Fibroblast of skin of right biceps (primary cell): ENCODE measurements around the gene TBL1Y.
"Not testable (repeated sequence)": the region's sequence is repeated elsewhere in the genome, so short reads cannot be mapped to it uniquely, and the experiment has no call there.

Experiments used
- DNase-seq: peaks from one replicate; pipeline ENCODE4 v3.0.0-alpha.2; 2013

TBL1Y gene

GRCh38 chrY:6974971-6975370, 64.5 kb downstream of the TBL1Y start:
- no peak for DNase-seq

GRCh38 chrY:6977783-6978182, 67.3 kb downstream of the TBL1Y start:
- no peak for DNase-seq

- DNase-seq, result no peak
Observed at GRCh38 chrY:6983221-6983620, 72.7 kb downstream of the TBL1Y start.

GRCh38 chrY:6987811-6988210, 77.3 kb downstream of the TBL1Y start:
- no peak for DNase-seq

GRCh38 chrY:6989886-6990620, 79.6 kb downstream of the TBL1Y start:
- DNase-seq, result no peak

- no peak for DNase-seq
Observed at GRCh38 chrY:6992041-6992440, 81.5 kb downstream of the TBL1Y start.

- DNase-seq, result no peak
Observed at GRCh38 chrY:6995987-6996386, 85.5 kb downstream of the TBL1Y start.

- no peak for DNase-seq
Observed at GRCh38 chrY:6997503-6998066, 87.1 kb downstream of the TBL1Y start.

DNA sequence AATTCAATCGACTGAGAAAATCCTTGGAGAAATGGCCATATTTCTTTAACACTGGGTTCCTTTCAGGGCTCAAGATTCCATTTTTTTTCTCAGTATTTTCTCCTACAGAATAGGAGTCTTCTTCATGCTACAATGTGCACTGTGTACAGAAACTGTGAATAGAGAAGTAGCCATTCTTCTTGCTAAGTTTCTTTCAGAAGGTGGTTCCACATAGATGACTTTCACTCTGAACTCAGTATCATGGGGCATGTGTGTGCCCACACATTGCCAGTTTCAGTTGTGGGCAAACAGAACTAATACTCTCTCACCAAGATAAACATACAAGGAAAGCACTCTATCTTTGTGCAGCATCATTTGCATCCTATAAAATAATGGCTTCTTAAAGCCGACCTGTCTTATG, 89.4 kb downstream of the TBL1Y start:
- DNase-seq, result no peak

DNA sequence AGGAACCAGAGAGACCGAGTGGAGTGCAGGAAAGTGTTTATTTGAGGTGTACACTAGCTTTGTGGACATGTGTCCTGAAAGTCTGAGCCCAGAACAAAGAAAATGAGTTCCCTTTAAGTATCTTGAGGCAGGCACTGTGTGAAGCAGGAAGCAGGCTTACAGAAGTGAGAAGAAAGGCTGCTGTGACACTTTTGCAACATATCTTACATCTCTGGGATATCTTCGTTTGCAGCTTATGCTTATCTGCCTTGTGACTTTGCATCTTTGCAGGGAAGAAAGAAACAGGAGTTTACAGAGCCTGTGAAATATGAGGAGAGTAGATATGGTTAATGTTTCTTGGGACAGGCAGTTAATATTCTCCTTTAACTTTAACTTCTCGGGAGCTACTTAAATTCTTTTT, 92.1 kb downstream of the TBL1Y start:
- no peak for DNase-seq

DNA sequence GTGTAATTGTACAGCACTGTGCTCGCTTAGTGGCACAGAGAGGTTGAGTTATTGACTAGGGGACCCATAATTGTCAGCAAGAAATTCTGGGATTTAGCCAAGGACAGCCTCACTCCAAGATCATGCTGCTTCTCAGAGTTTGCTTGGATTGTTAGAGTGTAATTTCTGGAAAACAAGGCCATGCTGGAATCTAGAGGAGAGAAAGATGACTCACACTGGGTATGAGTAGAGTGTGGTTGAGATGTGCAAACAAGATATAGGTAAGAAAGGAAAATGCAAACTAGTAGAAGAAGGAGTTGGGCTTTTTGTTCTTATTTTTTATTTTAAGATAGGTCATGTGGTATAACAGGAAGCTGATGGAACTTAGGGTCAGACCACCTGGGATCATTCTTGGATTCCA, 97.4 kb downstream of the TBL1Y start:
- DNase-seq, result no peak

- DNase-seq, result no peak
Observed at GRCh38 chrY:7008578-7009355, 98.3 kb downstream of the TBL1Y start.

DNA sequence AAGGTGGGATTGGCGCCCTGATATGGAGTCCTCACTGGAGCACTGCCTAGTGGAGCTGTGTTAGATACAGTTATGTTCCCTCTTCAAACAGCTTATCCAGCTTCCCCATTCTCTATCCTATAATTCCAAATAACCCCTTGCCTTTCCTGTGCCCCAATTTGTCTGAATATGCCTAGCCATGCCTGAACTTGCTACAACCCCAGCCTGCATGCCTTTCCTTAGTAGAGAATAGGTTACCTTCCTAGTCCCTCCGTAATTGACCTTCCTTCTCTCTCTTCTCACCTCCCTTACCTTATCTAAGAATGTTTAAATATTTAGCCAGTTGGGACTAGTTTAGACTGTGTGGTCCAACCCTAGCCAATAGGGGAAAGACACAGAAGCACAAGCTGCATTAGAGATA, 102.6 kb downstream of the TBL1Y start:
- no peak for DNase-seq

DNA sequence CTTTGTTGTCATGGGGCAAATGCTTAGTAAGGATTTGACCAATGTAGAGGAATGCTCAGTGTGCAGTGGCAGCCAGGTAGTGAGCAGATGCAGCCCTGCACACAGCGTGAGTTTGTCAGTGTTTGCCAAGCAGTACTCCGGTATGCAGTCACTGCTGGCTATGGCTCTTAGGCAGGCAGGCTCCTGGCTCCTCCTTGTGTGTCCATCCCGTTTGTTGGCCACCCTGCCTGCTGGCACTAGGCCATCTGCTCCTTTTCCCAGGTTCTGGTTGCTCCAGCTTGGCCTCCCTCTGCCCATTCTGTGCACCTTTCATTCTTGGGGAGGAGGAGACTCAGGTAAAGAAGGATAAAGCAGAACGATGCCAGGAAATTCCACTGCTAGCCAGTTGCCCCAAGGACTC, 106.0 kb downstream of the TBL1Y start:
- DNase-seq, result no peak

DNA sequence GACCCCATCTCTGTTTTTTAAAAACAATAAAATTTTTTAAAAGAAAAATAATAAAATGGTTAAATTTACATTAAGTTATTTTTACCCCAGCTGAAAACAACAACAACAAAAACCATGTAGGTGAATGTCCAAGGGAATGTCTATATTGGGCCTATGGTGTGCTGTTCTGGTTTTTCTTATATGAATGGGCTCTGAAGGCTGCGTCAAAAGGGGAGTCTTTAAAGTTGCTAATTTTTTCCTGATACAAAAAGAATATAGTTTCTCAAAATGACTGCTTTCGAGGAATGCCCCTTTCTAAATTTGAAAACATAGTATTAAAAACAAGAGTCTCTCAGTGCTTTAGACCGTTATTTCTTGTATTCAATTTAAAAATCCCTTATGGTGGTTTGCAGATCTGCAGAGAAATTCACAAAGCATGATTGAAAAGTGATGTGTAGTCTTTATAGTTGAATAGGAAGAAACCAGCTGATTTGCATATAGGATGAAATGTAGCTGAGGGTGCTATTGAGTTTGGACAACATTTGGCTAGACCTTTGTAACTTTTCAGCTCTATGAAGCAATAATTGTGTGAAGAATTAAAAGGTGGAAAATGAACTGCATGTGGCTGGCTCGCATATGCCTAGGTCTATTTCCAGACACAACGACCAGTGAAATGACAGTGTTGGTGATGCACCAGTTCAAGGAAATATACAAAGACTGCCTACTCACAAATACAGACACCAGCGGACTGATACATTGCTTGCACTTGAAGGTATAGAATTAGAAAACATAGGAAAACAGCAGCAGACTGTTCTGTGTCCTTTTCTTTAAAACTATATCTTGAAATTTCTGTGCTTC, 107.0 kb downstream of the TBL1Y start:
- no peak for DNase-seq

GRCh38 chrY:7039037-7039436, 128.5 kb downstream of the TBL1Y start:
- no peak for DNase-seq

DNA sequence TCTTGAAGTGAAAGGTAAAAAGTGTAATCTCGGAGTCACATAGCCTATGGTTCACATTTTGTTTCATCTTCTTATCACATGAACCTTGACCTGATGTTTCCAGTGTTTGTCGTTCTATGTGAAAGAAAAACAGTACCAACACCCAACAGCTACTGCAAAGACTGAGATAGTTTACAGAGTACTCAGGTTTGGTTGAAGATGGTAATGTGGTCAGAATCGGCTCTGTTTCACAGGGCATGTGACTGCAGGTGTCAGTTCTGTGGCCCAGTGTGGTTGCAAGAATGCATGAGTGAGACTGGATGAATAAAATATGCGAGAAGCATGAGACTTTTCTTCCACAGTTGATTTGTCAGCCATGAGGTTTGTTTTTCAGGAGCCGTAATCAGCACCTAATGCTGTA, 130.2 kb downstream of the TBL1Y start:
- DNase-seq, result no peak

GRCh38 chrY:7041983-7042382, 131.5 kb downstream of the TBL1Y start:
- no peak for DNase-seq

- not testable (repeated sequence) for DNase-seq
Observed at GRCh38 chrY:7052461-7052860, 142.0 kb downstream of the TBL1Y start.

DNA sequence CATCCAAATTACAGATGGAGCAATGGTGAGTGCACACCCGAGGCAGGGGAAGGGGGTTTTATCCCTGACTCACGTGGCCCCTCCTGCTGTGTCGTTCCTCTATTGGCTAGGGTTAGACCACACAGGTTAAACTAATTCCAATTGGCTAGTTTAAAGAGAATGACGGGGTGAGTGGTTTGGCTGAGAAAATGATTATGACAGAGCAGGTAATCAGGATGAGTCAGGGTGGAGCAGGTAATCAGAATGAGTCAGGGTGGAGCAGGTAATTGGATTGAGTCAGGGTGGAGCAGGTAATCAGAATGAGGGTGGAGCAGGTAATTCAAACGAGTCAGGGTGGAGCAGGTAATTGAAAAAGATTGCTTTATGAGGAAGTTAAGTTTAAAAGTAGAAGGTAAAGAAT, 146.4 kb downstream of the TBL1Y start:
- no peak for DNase-seq

DNA sequence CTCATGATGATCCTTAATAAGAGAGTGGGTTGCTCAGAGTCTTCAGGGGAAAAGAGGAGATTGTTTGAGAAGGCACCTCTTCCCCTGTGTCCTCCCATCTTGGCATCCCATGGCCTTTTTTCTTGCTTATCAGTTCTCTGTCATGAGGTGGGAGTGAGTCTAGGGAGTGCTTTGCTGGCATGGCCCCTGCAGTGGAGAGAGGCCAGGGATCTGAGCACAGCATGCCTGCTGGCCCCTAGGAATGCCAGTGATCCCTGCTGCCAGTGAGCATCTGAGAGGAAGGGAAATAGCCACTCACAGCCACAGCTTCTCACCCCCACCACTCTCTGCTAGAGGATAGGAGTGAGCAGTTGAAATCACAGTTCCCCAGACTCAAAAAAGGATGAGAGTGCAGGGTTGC, 168.2 kb downstream of the TBL1Y start:
- DNase-seq, result no peak

- DNase-seq, result not testable (repeated sequence)
Observed at GRCh38 chrY:7080548-7080947, 170.1 kb downstream of the TBL1Y start.

GRCh38 chrY:7085606-7086005, 175.1 kb downstream of the TBL1Y start:
- peak; percentile 45 for DNase-seq
